Measurements from ENCODE around the gene DEFB132. TPM values are rescaled to one million over a fixed set of nuclear protein-coding genes. Genes with fewer than 3 reads are reported as not detected.

Gene DEFB132
- total RNA-seq, 1 donor from 2014 or later: not detected

DNA sequence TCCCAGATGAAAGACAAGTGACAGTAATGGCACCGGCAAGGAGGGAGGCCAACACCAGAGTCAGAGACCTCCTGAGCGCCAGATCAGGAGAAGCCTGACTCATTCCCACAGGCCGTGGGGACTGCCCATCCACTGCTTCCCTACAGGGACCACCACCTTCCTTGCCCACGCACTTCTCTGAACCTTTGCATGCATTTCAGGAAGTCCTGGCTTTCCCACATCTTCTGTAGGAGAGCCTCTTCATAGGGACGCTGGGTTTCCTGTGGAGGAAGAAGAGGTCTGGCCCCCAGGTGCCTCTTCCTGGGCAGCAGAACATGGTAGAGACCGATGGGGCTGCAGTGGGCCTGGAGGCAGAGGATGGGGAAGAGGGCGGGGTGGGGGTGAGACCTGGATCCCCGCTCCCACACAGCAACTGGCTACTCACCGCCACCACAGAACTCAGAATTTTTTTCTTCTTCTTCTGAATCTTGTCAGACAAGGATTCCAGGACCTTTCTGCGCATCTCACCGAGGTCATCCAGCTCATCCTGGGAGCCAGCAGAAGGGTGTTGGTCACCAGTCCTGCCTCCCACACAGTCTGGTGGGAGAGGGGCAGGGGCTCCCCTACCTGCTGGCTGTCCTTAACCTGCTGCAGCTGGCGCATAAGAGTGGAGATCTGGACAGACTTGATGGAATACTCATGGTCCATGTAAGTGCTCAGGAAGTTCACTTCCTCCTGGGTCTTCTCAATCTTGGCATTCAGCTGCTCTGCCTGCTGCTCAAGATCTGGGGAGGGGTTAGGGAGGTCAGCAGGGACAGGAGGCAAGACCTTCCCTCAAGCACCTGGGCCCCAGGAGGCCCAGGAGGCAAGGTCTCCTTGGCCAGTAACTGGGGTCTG lies 19.3 kb downstream of the DEFB132 start:
- peaks cover 3 to 12% (median 8%) of the 10 kb centered on the region in 3 donors for H3K36me3 ChIP-seq (ENCODE audit: control insufficient read depth in 3 of 3, insufficient read depth in 3 of 3, low read length in 3 of 3)
- no peaks in the 10 kb centered on the region for H3K27me3 ChIP-seq (ENCODE audit: control insufficient read depth in 3 of 3, insufficient read depth in 3 of 3, low read length in 3 of 3)

DNA sequence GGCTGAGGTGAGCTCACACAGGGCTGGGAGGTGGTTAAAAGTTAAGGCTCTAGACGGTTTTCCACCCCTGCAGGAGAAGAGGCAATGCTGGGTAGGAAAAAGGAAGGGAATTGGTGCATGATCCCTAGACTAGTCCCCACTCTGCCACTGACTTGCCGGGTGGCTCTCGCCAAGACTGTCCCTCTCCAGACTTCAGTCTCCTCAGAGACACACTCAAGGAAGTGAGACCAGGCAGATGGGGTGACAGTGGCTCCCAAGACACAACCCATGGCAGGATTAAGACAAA lies 19.9 kb downstream of the DEFB132 start:
- Histone ChIP-seq H3K27me3 (ENCODE audit: control insufficient read depth in 3 of 3, insufficient read depth in 3 of 3, low read length in 3 of 3) (no peaks in the 10 kb centered on the region), H3K36me3 (ENCODE audit: control insufficient read depth in 3 of 3, insufficient read depth in 3 of 3, low read length in 3 of 3) (peaks cover 3 to 12% (median 8%) of the 10 kb centered on the region in 3 donors)

More for the DNA sequence above, 19.3 kb downstream of the DEFB132 start:
- Histone ChIP-seq H3K9ac (ENCODE audit: low read depth in 1 of 3, low read length in 3 of 3) (no peak overlapping the region), H3K4me3 (ENCODE audit: low read length in 3 of 3) (no peak overlapping the region), H3K4me1 (ENCODE audit: control insufficient read depth in 3 of 3, insufficient read depth in 3 of 3, low read length in 3 of 3) (no peaks in the 10 kb centered on the region), H3K9me3 (ENCODE audit: control insufficient read depth in 3 of 3, low read length in 3 of 3) (no peaks in the 10 kb centered on the region), H3K27ac (ENCODE audit: low read depth, low read length) (no peak overlapping the region)

DNA sequence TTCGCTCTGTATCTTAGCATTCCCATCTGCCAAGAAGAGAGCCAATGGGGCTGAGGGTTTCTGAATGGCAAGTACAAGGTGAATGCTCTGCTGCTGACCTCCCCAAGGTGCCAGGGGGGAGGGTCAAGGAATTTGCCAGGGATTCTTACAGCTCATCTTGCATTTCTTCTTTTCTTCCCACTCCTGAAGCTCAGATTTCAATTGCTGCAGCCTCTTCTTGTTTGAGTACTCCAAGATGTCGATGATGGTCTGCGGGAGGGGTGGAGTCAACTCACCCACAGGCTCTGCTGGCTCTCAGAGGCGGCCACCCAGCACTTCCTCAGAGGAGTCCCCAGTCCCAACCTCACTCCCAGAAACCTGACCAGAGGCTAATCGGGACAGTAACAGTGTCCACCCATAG lies 20.7 kb downstream of the DEFB132 start:
- Histone ChIP-seq H3K27ac (ENCODE audit: low read depth, low read length) (no peak overlapping the region), H3K4me1 (ENCODE audit: control insufficient read depth in 3 of 3, insufficient read depth in 3 of 3, low read length in 3 of 3) (no peaks in the 10 kb centered on the region), H3K9ac (ENCODE audit: low read depth in 1 of 3, low read length in 3 of 3) (peak overlapping the region in 1 of 3 donors; percentile 3), H3K27me3 (ENCODE audit: control insufficient read depth in 3 of 3, insufficient read depth in 3 of 3, low read length in 3 of 3) (no peaks in the 10 kb centered on the region), H3K4me3 (ENCODE audit: low read length in 3 of 3) (no peak overlapping the region), H3K36me3 (ENCODE audit: control insufficient read depth in 3 of 3, insufficient read depth in 3 of 3, low read length in 3 of 3) (peaks cover 3 to 12% (median 8%) of the 10 kb centered on the region in 3 donors), H3K9me3 (ENCODE audit: control insufficient read depth in 3 of 3, low read length in 3 of 3) (no peaks in the 10 kb centered on the region)

More for the DNA sequence above, 19.9 kb downstream of the DEFB132 start:
- Histone ChIP-seq H3K4me1 (ENCODE audit: control insufficient read depth in 3 of 3, insufficient read depth in 3 of 3, low read length in 3 of 3) (no peaks in the 10 kb centered on the region), H3K9me3 (ENCODE audit: control insufficient read depth in 3 of 3, low read length in 3 of 3) (no peaks in the 10 kb centered on the region), H3K27ac (ENCODE audit: low read depth, low read length) (no peak overlapping the region), H3K4me3 (ENCODE audit: low read length in 3 of 3) (no peak overlapping the region), H3K9ac (ENCODE audit: low read depth in 1 of 3, low read length in 3 of 3) (no peak overlapping the region)

DNA sequence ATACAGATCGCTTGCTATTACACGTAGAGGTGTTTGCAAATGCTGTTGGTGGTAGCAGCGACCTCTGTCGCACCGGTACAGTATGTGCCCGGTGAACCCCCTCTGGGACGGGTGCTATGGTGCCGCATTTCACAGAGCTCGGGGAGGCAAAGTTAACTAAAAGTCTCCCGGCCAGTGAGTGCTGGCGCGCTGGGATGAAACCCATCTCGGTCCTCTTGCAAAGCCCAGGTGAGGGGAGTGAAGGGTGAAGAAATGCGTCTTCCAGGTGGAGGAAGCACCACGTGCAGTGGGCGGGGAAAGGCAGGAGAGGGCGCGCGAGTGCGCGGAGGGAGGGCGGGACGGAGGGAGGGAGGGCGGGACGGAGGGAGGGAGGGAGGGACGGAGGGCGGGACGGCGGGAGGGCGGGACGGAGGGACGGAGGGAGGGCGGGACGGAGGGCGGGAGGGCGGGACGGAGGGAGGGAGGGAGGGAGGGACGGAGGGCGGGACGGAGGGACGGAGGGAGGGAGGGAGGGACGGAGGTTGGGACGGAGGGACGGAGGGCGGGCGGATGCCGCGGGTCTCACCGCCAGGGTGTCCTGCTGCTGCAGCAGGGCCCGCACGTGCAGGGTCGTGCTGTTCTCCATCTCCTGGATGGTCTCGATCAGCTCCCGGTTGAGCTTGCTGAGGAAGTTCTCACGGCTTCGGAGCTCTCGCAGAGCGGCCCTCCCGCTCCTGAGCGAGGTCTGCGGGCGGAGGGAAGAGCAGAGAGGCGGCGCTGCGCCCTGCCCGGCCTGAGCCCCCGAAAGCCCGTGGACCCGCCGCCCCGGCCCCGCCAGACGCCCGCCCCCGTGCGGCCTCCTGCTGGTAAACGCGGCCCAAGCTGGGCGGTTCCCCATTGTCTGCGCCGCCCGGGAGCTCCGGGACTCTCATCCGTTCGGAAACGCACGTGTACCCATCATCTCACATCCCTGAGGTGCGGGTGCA lies 21.4 kb downstream of the DEFB132 start:
- no peaks in the 10 kb centered on the region for H3K9me3 ChIP-seq (ENCODE audit: control insufficient read depth in 3 of 3, low read length in 3 of 3)
- H3K4me3 ChIP-seq (ENCODE audit: low read length in 3 of 3): peak overlapping the region in 1 of 3 donors; percentile 49
- H3K36me3 ChIP-seq (ENCODE audit: control insufficient read depth in 3 of 3, insufficient read depth in 3 of 3, low read length in 3 of 3): peaks cover 3 to 12% (median 8%) of the 10 kb centered on the region in 3 donors
- H3K4me1 ChIP-seq (ENCODE audit: control insufficient read depth in 3 of 3, insufficient read depth in 3 of 3, low read length in 3 of 3): no peaks in the 10 kb centered on the region
- H3K27ac ChIP-seq (ENCODE audit: low read depth, low read length): no peak overlapping the region
- H3K9ac ChIP-seq (ENCODE audit: low read depth in 1 of 3, low read length in 3 of 3): peak overlapping the region in 1 of 3 donors; percentile 3
- H3K27me3 ChIP-seq (ENCODE audit: control insufficient read depth in 3 of 3, insufficient read depth in 3 of 3, low read length in 3 of 3): no peaks in the 10 kb centered on the region

DNA sequence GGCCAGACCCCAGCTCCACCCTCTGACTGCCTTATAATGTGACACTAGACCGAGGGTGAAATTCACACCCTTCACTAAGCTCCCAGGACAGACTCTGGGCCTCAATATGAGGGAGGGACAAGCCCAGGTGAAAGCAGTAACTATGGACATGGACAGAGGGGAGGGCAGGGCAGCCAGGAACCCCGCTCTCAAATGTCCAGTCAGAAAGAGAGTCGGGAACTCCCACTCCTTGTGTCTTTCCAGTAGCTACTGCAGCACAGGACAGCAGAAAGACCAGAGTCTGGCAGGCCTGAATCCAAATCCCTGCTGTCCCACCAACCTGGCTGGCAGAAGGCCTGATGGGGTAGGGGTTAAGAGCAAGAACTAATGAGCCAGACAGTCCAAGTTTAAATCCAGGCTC lies 26.6 kb downstream of the DEFB132 start:
- no peaks in the 10 kb centered on the region for H3K27me3 ChIP-seq (ENCODE audit: control insufficient read depth in 3 of 3, insufficient read depth in 3 of 3, low read length in 3 of 3)
- H3K4me1 ChIP-seq (ENCODE audit: control insufficient read depth in 3 of 3, insufficient read depth in 3 of 3, low read length in 3 of 3): no peaks in the 10 kb centered on the region
- H3K9me3 ChIP-seq (ENCODE audit: control insufficient read depth in 3 of 3, low read length in 3 of 3): peaks cover 0 to 2% (median 0%) of the 10 kb centered on the region in 3 donors
- no peak overlapping the region for H3K4me3 ChIP-seq (ENCODE audit: low read length in 3 of 3)
- H3K36me3 ChIP-seq (ENCODE audit: control insufficient read depth in 3 of 3, insufficient read depth in 3 of 3, low read length in 3 of 3): no peaks in the 10 kb centered on the region
- no peak overlapping the region for H3K9ac ChIP-seq (ENCODE audit: low read depth in 1 of 3, low read length in 3 of 3)
- no peak overlapping the region for H3K27ac ChIP-seq (ENCODE audit: low read depth, low read length)

DNA sequence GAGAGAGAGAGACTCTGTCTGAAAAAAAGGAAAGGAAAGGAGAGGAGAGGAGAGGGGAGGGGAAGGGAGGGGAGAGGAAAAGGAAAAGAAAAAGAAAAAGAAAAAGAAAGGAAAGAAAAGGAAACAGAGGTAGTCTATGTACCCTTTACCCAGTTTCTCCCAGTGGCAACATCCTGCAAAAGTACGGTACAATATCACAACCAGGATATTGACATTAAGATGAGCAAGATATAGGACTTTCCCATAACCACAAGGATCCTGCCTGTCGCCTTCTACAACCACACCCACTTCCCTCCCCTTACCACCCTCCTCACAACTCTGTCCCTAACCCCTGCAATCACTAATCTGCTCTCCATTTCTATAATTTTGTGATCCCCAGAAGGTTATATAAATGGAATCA lies 29.0 kb downstream of the DEFB132 start:
- H3K27ac ChIP-seq (ENCODE audit: low read depth, low read length): no peak overlapping the region
- H3K36me3 ChIP-seq (ENCODE audit: control insufficient read depth in 3 of 3, insufficient read depth in 3 of 3, low read length in 3 of 3): no peaks in the 10 kb centered on the region
- no peaks in the 10 kb centered on the region for H3K27me3 ChIP-seq (ENCODE audit: control insufficient read depth in 3 of 3, insufficient read depth in 3 of 3, low read length in 3 of 3)
- no peak overlapping the region for H3K9ac ChIP-seq (ENCODE audit: low read depth in 1 of 3, low read length in 3 of 3)
- H3K4me3 ChIP-seq (ENCODE audit: low read length in 3 of 3): no peak overlapping the region
- H3K4me1 ChIP-seq (ENCODE audit: control insufficient read depth in 3 of 3, insufficient read depth in 3 of 3, low read length in 3 of 3): peaks cover 12 to 16% (median 13%) of the 10 kb centered on the region in 3 donors
- H3K9me3 ChIP-seq (ENCODE audit: control insufficient read depth in 3 of 3, low read length in 3 of 3): peaks cover 0 to 4% (median 0%) of the 10 kb centered on the region in 3 donors

DNA sequence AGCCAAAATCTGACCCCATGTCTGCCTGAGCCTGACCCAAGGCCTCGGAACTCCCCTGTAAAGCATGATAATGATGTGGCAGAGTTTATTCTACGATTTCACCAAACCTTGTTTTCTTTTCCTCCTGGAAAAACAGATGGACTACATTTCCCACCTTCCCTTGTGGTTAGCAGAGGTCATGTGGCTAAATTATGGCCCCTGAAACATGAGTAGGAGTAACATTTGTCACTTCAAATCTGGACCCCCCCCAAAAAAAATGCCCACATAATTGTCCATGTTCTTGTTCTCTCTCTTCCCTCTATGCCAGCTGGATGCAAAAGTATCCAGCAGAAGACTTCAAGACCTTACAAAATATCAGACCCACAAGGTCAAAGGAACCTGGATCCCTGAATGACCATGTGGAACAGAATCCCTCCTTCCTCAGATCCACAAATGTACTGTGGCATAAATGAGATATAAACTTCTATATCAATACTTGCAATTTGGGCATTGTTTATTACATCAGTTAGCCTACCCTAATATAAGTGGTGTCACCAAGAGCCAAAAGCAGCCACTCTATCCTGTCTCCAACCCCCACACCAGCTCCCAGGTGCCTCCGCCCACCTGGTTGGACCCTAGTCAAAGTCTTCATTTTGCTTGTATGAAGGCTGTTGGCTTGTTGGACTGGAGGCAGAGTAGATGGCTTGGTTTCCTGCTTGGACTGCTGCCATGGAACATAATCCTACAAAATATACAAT lies 31.6 kb downstream of the DEFB132 start:
- Histone ChIP-seq H3K27ac (ENCODE audit: low read depth, low read length) (no peak overlapping the region), H3K4me3 (ENCODE audit: low read length in 3 of 3) (peak overlapping the region in 1 of 3 donors; percentile 89), H3K36me3 (ENCODE audit: control insufficient read depth in 3 of 3, insufficient read depth in 3 of 3, low read length in 3 of 3) (no peaks in the 10 kb centered on the region), H3K9me3 (ENCODE audit: control insufficient read depth in 3 of 3, low read length in 3 of 3) (peaks cover 0 to 4% (median 0%) of the 10 kb centered on the region in 3 donors), H3K4me1 (ENCODE audit: control insufficient read depth in 3 of 3, insufficient read depth in 3 of 3, low read length in 3 of 3) (peaks cover 12 to 18% (median 13%) of the 10 kb centered on the region in 3 donors), H3K27me3 (ENCODE audit: control insufficient read depth in 3 of 3, insufficient read depth in 3 of 3, low read length in 3 of 3) (no peaks in the 10 kb centered on the region), H3K9ac (ENCODE audit: low read depth in 1 of 3, low read length in 3 of 3) (no peak overlapping the region)

DNA sequence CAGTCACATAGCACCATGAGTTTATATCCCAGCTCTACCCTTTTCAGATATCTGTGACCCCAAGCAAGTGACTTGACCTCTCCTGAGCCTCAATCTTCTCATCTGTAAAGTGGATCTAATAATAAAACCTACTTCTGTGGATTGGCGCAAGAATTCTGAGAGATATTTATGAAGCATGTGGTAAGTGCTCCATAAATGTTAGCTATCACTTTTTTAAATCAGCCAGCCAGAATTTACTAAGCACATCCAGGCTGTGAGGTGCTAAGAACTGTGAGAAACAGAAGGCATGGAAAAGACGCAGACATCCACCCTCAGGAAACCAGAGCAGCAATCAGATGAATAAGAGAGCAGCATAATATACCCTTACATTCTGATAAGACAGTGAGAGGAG lies 32.2 kb downstream of the DEFB132 start:
- no peaks in the 10 kb centered on the region for H3K36me3 ChIP-seq (ENCODE audit: control insufficient read depth in 3 of 3, insufficient read depth in 3 of 3, low read length in 3 of 3)
- H3K9ac ChIP-seq (ENCODE audit: low read depth in 1 of 3, low read length in 3 of 3): peak overlapping the region; percentile 75 to 86 (median 84)
- peaks cover 12 to 18% (median 13%) of the 10 kb centered on the region in 3 donors for H3K4me1 ChIP-seq (ENCODE audit: control insufficient read depth in 3 of 3, insufficient read depth in 3 of 3, low read length in 3 of 3)
- peak overlapping the region; percentile 59 for H3K27ac ChIP-seq (ENCODE audit: low read depth, low read length)
- H3K9me3 ChIP-seq (ENCODE audit: control insufficient read depth in 3 of 3, low read length in 3 of 3): peaks cover 0 to 4% (median 0%) of the 10 kb centered on the region in 3 donors
- H3K27me3 ChIP-seq (ENCODE audit: control insufficient read depth in 3 of 3, insufficient read depth in 3 of 3, low read length in 3 of 3): no peaks in the 10 kb centered on the region
- peak overlapping the region; percentile 76 to 90 (median 89) for H3K4me3 ChIP-seq (ENCODE audit: low read length in 3 of 3)

DNA sequence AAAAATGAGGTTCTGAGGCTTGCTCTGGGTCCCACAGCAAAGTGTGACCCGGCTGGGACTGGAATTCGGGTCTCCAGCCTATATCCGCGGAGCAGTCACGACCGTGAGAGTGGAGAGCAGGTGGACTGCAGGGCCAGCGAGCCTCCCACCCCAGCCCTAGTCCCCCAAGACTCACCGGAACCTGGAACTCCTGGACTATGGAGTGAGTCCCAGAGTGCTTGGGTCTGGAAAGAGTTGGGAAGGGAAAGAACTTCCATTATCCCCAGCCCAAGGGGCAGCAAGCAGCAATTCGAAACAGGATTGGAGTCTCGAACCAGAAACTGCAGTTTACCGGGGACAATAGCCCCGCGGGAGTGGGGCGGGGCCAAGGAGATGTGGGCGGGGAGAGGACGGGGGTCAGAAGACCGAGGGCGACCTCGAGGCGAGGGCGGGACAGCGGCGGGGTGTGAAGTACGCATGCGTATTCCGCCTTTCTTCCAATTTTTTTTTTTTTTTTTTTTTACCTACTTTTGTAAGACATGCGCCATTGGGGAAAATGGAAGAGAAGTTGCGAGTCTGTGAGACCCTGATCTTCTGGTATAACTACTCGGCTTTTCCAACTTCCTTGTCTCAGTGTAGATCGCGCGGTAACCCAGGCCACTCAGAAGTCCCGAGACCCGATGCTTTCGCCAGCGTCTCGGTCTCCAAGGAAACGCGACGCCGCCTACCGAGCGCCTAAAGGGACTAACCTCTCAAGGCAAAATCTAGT lies 32.7 kb downstream of the DEFB132 start, which contains the start of gene C20orf96:
C20orf96 (minus strand) TSS at position 667 of the 748 bp plus-strand sequence; CDS start at position 527, 140 bp downstream.
- H3K4me1 ChIP-seq (ENCODE audit: control insufficient read depth in 3 of 3, insufficient read depth in 3 of 3, low read length in 3 of 3): peaks cover 12 to 18% (median 13%) of the 10 kb centered on the region in 3 donors
- H3K4me3 ChIP-seq (ENCODE audit: low read length in 3 of 3): peak within 1 kb of the TSS; percentile 76 to 90 (median 89)
- H3K9me3 ChIP-seq (ENCODE audit: control insufficient read depth in 3 of 3, low read length in 3 of 3): peaks cover 0 to 4% (median 0%) of the 10 kb centered on the region in 3 donors
- H3K27me3 ChIP-seq (ENCODE audit: control insufficient read depth in 3 of 3, insufficient read depth in 3 of 3, low read length in 3 of 3): no peaks in the 10 kb centered on the region
- H3K27ac ChIP-seq (ENCODE audit: low read depth, low read length): peak within 1 kb of the TSS; percentile 59
- peak within 1 kb of the TSS; percentile 75 to 86 (median 84) for H3K9ac ChIP-seq (ENCODE audit: low read depth in 1 of 3, low read length in 3 of 3)
- H3K36me3 ChIP-seq (ENCODE audit: control insufficient read depth in 3 of 3, insufficient read depth in 3 of 3, low read length in 3 of 3): no peaks in the 10 kb centered on the region
